OCI-LY7 (cell line): Measurements from ENCODE around the gene TPRG1. TPM values are rescaled to one million over a fixed set of nuclear protein-coding genes. Genes with fewer than 3 reads are reported as not detected.

Experiments
- BruUV-seq: library from RNA; stranded (reverse); fragments of 400-500 nt; replicated peaks from 2 replicates; lab custom pipeline; 2021; lab: Mats Ljungman, UMichigan
- CTCF ChIA-PET: fragments of 300-600 bp; sonication (Branson Sonifier 250); formaldehyde crosslinking; loops from one replicate; lab custom pipeline; 2022; ENCODE audit warnings: antibody characterized with exemption; ENCODE audit not compliant: unreplicated experiment; lab: Charles Lee
- POLR2A ChIA-PET: fragments of 300-600 bp; sonication (Branson Sonifier 250); formaldehyde crosslinking; loops from one replicate; lab custom pipeline; 2022; ENCODE audit warnings: antibody characterized with exemption; lab: Charles Lee
- DNase-seq: peaks from one replicate; pipeline ENCODE4 v3.0.0-alpha.2; 2015; ENCODE audit warnings: low spot score
- H2AFZ ChIP-seq: fragments of 200-600 bp; sonication (generic), shearing (Covaris generic); 2 replicates; pipeline ENCODE4 v1.6.1; 2014; ENCODE audit warnings: mild to moderate bottlenecking, antibody characterized with exemption, low read length, moderate library complexity
- H3K27ac ChIP-seq: fragments of 200-600 bp; sonication (generic); 2 replicates; pipeline ENCODE4 v1.5.1; 2014; ENCODE audit warnings: mixed run types, low read depth, mild to moderate bottlenecking, moderate library complexity, low read length, inconsistent platforms; ENCODE audit not compliant: poor library complexity, severe bottlenecking
- H3K36me3 ChIP-seq: fragments of 200-600 bp; sonication (generic); 2 replicates; pipeline ENCODE4 v1.6.1; 2014; ENCODE audit warnings: mild to moderate bottlenecking, antibody characterized with exemption, low read length, moderate library complexity, mixed read lengths; ENCODE audit not compliant: insufficient read depth
- H3K4me1 ChIP-seq: fragments of 200-600 bp; sonication (generic); 2 replicates; pipeline ENCODE4 v1.5.1; 2014; ENCODE audit warnings: mild to moderate bottlenecking, low read length; ENCODE audit not compliant: insufficient read depth, poor library complexity, severe bottlenecking
- H3K4me2 ChIP-seq: fragments of 200-600 bp; sonication (generic); 2 replicates; pipeline ENCODE4 v1.6.1; 2014; ENCODE audit warnings: mild to moderate bottlenecking, low read length
- H3K4me3 ChIP-seq: fragments of 200-600 bp; sonication (generic); 2 replicates; pipeline ENCODE4 v1.5.1; 2014; ENCODE audit warnings: mild to moderate bottlenecking, low read depth, low read length; ENCODE audit not compliant: poor library complexity, severe bottlenecking
- H3K79me2 ChIP-seq: fragments of 200-600 bp; sonication (generic); 2 replicates; pipeline ENCODE4 v1.6.1; 2016; ENCODE audit warnings: low read depth, mild to moderate bottlenecking, low read length, moderate library complexity, mixed read lengths; ENCODE audit not compliant: insufficient read depth
- H3K9me2 ChIP-seq: fragments of 200-600 bp; sonication (generic); 2 replicates; pipeline ENCODE4 v1.6.1; 2016; ENCODE audit warnings: mild to moderate bottlenecking, low read length, mixed read lengths; ENCODE audit not compliant: insufficient read depth
- H3K9me3 ChIP-seq: fragments of 200-600 bp; sonication (generic); 2 replicates; pipeline ENCODE4 v1.6.1; 2014; ENCODE audit warnings: mild to moderate bottlenecking, mixed run types, low read length, mixed read lengths
- H4K20me1 ChIP-seq: fragments of 200-600 bp; sonication (generic); 2 replicates; pipeline ENCODE4 v1.6.1; 2014; ENCODE audit warnings: mild to moderate bottlenecking, antibody characterized with exemption, low read length, moderate library complexity, mixed read lengths; ENCODE audit not compliant: insufficient read depth
- CTCF ChIP-seq: fragments of 200-600 bp; sonication (generic); conservative IDR thresholded peaks from 2 replicates; pipeline ENCODE4 v1.5.1; 2014; ENCODE audit warnings: mild to moderate bottlenecking, antibody characterized with exemption, low read length, moderate library complexity, mixed read lengths
- EZH2phosphoT487 ChIP-seq: fragments of 200-600 bp; sonication (generic); IDR thresholded peaks from 2 replicates; pipeline ENCODE4 v1.6.1; 2018; ENCODE audit warnings: low read depth, borderline replicate concordance, mild to moderate bottlenecking, mixed run types, antibody characterized with exemption, low read length, moderate library complexity, mixed read lengths
- intact Hi-C: fragments of 100-400 bp; cut with micrococcal nuclease; formaldehyde crosslinking; loops from one replicate; pipeline ENCODE4 v1.10.0; 2022; ENCODE audit not compliant: unreplicated experiment
- total RNA-seq, 2 experiments: library from RNA; depleted of rRNA in 1 of 2; stranded (reverse); fragments of >200 nt in 1 of 2; shearing (Covaris generic) in 1 of 2; gene quantifications; 2 replicates each; pipeline ENCODE4 v1.2.3, GENCODE V29; 2014 to 2022

Gene TPRG1
- total RNA-seq, 2 experiments from 2014 or later, result 0.92 TPM; not detected in 1

- no peaks in the 10 kb centered on the region for H3K4me1 ChIP-seq
- no peak for DNase-seq
- H3K36me3 ChIP-seq, result no peaks in the 10 kb centered on the region
- no peak overlapping the region for H3K4me3 ChIP-seq
- no peaks in the 10 kb centered on the region for H3K9me3 ChIP-seq
- no peaks in the 10 kb centered on the region for H3K9me2 ChIP-seq
- intact Hi-C loops, result no loop called here
- H2AFZ ChIP-seq, result no peak overlapping the region
- H3K27ac ChIP-seq, result no peak overlapping the region
- H4K20me1 ChIP-seq, result no peaks in the 10 kb centered on the region
- CTCF ChIA-PET, result no interaction called here
- POLR2A ChIA-PET, result interaction anchor here (1.1 kb wide), 1 partner anchor 23 kb away, joined by 3 read pairs; no protein-coding TSS in a partner anchor
- TF ChIP-seq EZH2phosphoT487 (no peak), CTCF (no peak)
- BruUV-seq, result no TSS peak
- no peaks in the 10 kb centered on the region for H3K79me2 ChIP-seq
- no peak overlapping the region for H3K4me2 ChIP-seq
Observed at GRCh38 chr3:189149203-189149602, 22.6 kb upstream of the TPRG1 start.

- BruUV-seq, result no TSS peak
- intact Hi-C loops, result no loop called here
- CTCF ChIA-PET, result no interaction called here
Observed at GRCh38 chr3:189157232-189158007, 14.4 kb upstream of the TPRG1 start.

More at GRCh38 chr3:189157232-189158007, 14.4 kb upstream of the TPRG1 start:
- Histone ChIP-seq H3K9me2 (no peaks in the 10 kb centered on the region), H3K4me1 (no peaks in the 10 kb centered on the region), H3K27ac (no peak overlapping the region), H3K79me2 (no peaks in the 10 kb centered on the region), H3K4me2 (no peak overlapping the region), H4K20me1 (no peaks in the 10 kb centered on the region), H3K36me3 (no peaks in the 10 kb centered on the region), H3K9me3 (no peaks in the 10 kb centered on the region), H3K4me3 (no peak overlapping the region), H2AFZ (no peak overlapping the region)
- no peak for TF ChIP-seq CTCF
- TF ChIP-seq EZH2phosphoT487, result no peak
- no peak for DNase-seq
- POLR2A ChIA-PET, result no interaction called here
